HCT116 (cell line): ENCODE results near the gene ABCC5. TPM values are rescaled to one million over a fixed set of nuclear protein-coding genes. Genes with fewer than 3 reads are reported as not detected.

Experiments used
- ATAC-seq: fragments of 200-7000 bp; cut with Tn5 transposase; 2 replicates; pipeline ENCODE4 v1.9.1; 2020; ENCODE audit warnings: mild to moderate bottlenecking, moderate library complexity
- BruUV-seq: library from RNA; stranded (reverse); fragments of 400-500 nt; replicated peaks from 2 replicates; lab custom pipeline; 2021; lab: Mats Ljungman, UMichigan
- CTCF ChIA-PET: fragments of 300-600 bp; sonication (Branson Sonifier 250); formaldehyde crosslinking; loops from one replicate; lab custom pipeline; 2021; ENCODE audit warnings: antibody characterized with exemption; lab: Charles Lee
- POLR2A ChIA-PET: fragments of 300-600, 350-600 bp; sonication (Branson Sonifier 250); formaldehyde crosslinking; loops from one replicate; lab custom pipeline; 2021; ENCODE audit warnings: antibody characterized with exemption; lab: Charles Lee
- RAD21 ChIA-PET, 2 experiments: fragments of 300-600 bp; sonication (Branson Sonifier 250); formaldehyde crosslinking; loops; one replicate each; lab custom pipeline; 2023; ENCODE audit warnings: low total read pairs in 2 of 2; ENCODE audit not compliant: uncharacterized antibody in 2 of 2, unreplicated experiment in 2 of 2, low non-redundant PET in 1 of 2; lab: Charles Lee
- DNase-seq: peaks from one replicate; pipeline ENCODE4 v3.0.0-alpha.2; 2010; ENCODE audit warnings: low read depth, low spot score
- H2AFZ ChIP-seq: fragments of 200-600 bp; shearing (Covaris generic), sonication (generic); 2 replicates; pipeline ENCODE4 v1.6.1; 2017; ENCODE audit warnings: low read depth, mixed run types, mixed read lengths, antibody characterized with exemption, low read length; ENCODE audit not compliant: poor library complexity, severe bottlenecking
- H3K27ac ChIP-seq: 2 replicates; pipeline ENCODE4 v1.5.1; 2012; ENCODE audit warnings: low read depth, low read length
- H3K27me3 ChIP-seq: fragments of 200-600 bp; sonication (generic); 2 replicates; pipeline ENCODE4 v1.6.1; 2016; ENCODE audit warnings: mixed run types, low read length, mixed read lengths; ENCODE audit not compliant: insufficient read depth
- H3K36me3 ChIP-seq, 2 experiments: fragments of 200-500 bp in 1 of 2; fragments of 200-600 bp in 1 of 2; sonication (Bioruptor generic) in 1 of 2; sonication (generic) in 1 of 2; 2 replicates each; pipeline versions ENCODE4 v1.5.1 to v1.6.1; 2014 to 2016; ENCODE audit warnings: low read length in 2 of 2, inconsistent platforms in 1 of 2, mixed read lengths in 1 of 2, mixed run types in 1 of 2; ENCODE audit not compliant: insufficient read depth in 2 of 2, control insufficient read depth in 1 of 2
- H3K4me1 ChIP-seq, 2 experiments: fragments of 200-600 bp in 1 of 2; sonication (generic) in 1 of 2; 2 replicates each; pipeline versions ENCODE4 v1.5.1 to v1.6.1; 2012 to 2017; ENCODE audit warnings: low read length in 2 of 2, inconsistent platforms in 1 of 2, mild to moderate bottlenecking in 1 of 2, mixed read lengths in 1 of 2, mixed run types in 1 of 2, moderate library complexity in 1 of 2; ENCODE audit not compliant: insufficient read depth in 2 of 2, control insufficient read depth in 1 of 2
- H3K4me2 ChIP-seq: fragments of 200-600 bp; sonication (generic); 2 replicates; pipeline ENCODE4 v1.6.1; 2017; ENCODE audit warnings: mixed run types, low read length, mixed read lengths
- H3K4me3 ChIP-seq, 2 experiments: fragments of 200-600 bp in 1 of 2; sonication (generic) in 1 of 2; replicated peaks in 1 of 2; 2 replicates each; pipeline ENCODE4 v1.5.1; 2011 to 2016; ENCODE audit warnings: low read length in 2 of 2, control low read depth in 1 of 2, low read depth in 1 of 2, mild to moderate bottlenecking in 1 of 2, mixed read lengths in 1 of 2, mixed run types in 1 of 2
- H3K79me2 ChIP-seq: fragments of 200-600 bp; sonication (generic); 2 replicates; pipeline ENCODE4 v1.6.1; 2017; ENCODE audit warnings: mild to moderate bottlenecking, mixed run types, low read length, moderate library complexity, mixed read lengths; ENCODE audit not compliant: insufficient read depth
- H3K9ac ChIP-seq: fragments of 200-600 bp; sonication (generic); 2 replicates; pipeline ENCODE4 v1.6.1; 2016; ENCODE audit warnings: low read length, mixed read lengths
- H3K9me2 ChIP-seq: fragments of 200-600 bp; sonication (generic), shearing (Covaris generic); 2 replicates; pipeline ENCODE4 v1.6.1; 2017; ENCODE audit warnings: mixed run types, mild to moderate bottlenecking, moderate library complexity; ENCODE audit not compliant: insufficient read depth
- H3K9me3 ChIP-seq, 2 experiments: fragments of 200-500 bp in 1 of 2; fragments of 200-600 bp in 1 of 2; sonication (Bioruptor generic) in 1 of 2; sonication (generic) in 1 of 2; 2 replicates each; pipeline ENCODE4 v1.6.1; 2014 to 2017; ENCODE audit warnings: low read length in 2 of 2, mixed read lengths in 2 of 2, inconsistent platforms in 1 of 2, low read depth in 1 of 2, mild to moderate bottlenecking in 1 of 2, mixed run types in 1 of 2, moderate library complexity in 1 of 2; ENCODE audit not compliant: control insufficient read depth in 1 of 2, insufficient read depth in 1 of 2
- H4K20me1 ChIP-seq: fragments of 200-600 bp; sonication (generic), shearing (Covaris generic); 2 replicates; pipeline ENCODE4 v1.6.1; 2017; ENCODE audit warnings: mixed run types, mild to moderate bottlenecking, moderate library complexity; ENCODE audit not compliant: insufficient read depth
- ATF3 ChIP-seq: IDR thresholded peaks from 2 replicates; pipeline ENCODE4 v1.6.1; 2012
- CEBPB ChIP-seq: IDR thresholded peaks from 2 replicates; pipeline ENCODE4 v1.6.1; 2012; ENCODE audit warnings: low read depth
- EGR1 ChIP-seq: IDR thresholded peaks from 2 replicates; pipeline ENCODE4 v1.6.1; 2012; ENCODE audit warnings: low read depth
- ELF1 ChIP-seq: IDR thresholded peaks from 2 replicates; pipeline ENCODE4 v1.6.1; 2012; ENCODE audit warnings: low read depth, borderline replicate concordance
- EZH2 ChIP-seq: fragments of 200-600 bp; sonication (generic); IDR thresholded peaks from 2 replicates; pipeline ENCODE4 v1.6.1; 2017; ENCODE audit warnings: antibody characterized with exemption, mixed run types
- FOSL1 ChIP-seq: IDR thresholded peaks from 2 replicates; pipeline ENCODE4 v1.6.1; 2012; ENCODE audit warnings: low read depth
- JUND ChIP-seq: IDR thresholded peaks from 2 replicates; pipeline ENCODE4 v1.6.1; 2012
- POLR2A ChIP-seq: IDR thresholded peaks from 2 replicates; pipeline ENCODE4 v1.7.0; 2011; ENCODE audit warnings: borderline replicate concordance; ENCODE audit not compliant: insufficient read depth, insufficient read length; ENCODE audit errors: extremely low read depth
- RAD21 ChIP-seq: IDR thresholded peaks from 2 replicates; pipeline ENCODE4 v1.6.1; 2012; ENCODE audit warnings: low read depth, mild to moderate bottlenecking
- SIN3A ChIP-seq: IDR thresholded peaks from 2 replicates; pipeline ENCODE4 v1.6.1; 2012; ENCODE audit warnings: low read depth
- SP1 ChIP-seq: IDR thresholded peaks from 2 replicates; pipeline ENCODE4 v1.6.1; 2012; ENCODE audit warnings: low read depth
- SRF ChIP-seq: IDR thresholded peaks from 2 replicates; pipeline ENCODE4 v1.6.1; 2012; ENCODE audit warnings: low read depth
- TCF7L2 ChIP-seq: IDR thresholded peaks from 2 replicates; pipeline ENCODE4 v1.7.0; 2011; ENCODE audit warnings: borderline replicate concordance, inconsistent platforms; ENCODE audit not compliant: insufficient read depth, insufficient read length; ENCODE audit errors: extremely low read depth
- YY1 ChIP-seq: IDR thresholded peaks from 2 replicates; pipeline ENCODE4 v1.6.1; 2011; ENCODE audit warnings: low read length, low read depth, moderate library complexity, mild to moderate bottlenecking; ENCODE audit not compliant: insufficient replicate concordance; ENCODE audit errors: extremely low read depth
- ZFX ChIP-seq: fragments of 450-650 bp; IDR thresholded peaks from 2 replicates; pipeline ENCODE4 v1.6.1; 2017
- ZNF274 ChIP-seq: fragments of 200-500 bp; sonication (Bioruptor generic); IDR thresholded peaks from 2 replicates; pipeline ENCODE4 v1.6.1; 2014; ENCODE audit warnings: mild to moderate bottlenecking, low read depth, low read length, inconsistent platforms
- intact Hi-C: fragments of 100-400 bp; cut with micrococcal nuclease; formaldehyde crosslinking; loops from 2 replicates; pipeline ENCODE4 v1.10.0; 2022
- total RNA-seq: library from RNA; stranded (reverse); gene quantifications from one replicate; pipeline ENCODE4 v1.2.1, GENCODE V29; 2021; ENCODE audit not compliant: unreplicated experiment
- TF ChIP-seq, protein P1 (sequence below): IDR thresholded peaks from 2 replicates; pipeline ENCODE4 v1.6.1; 2012
- TF ChIP-seq, protein P2 (sequence below): IDR thresholded peaks from 2 replicates; pipeline ENCODE4 v1.6.1; 2012; ENCODE audit warnings: low read depth

The ABCC5 gene
- total RNA-seq, 1 experiment from 2014 or later: 16.9 TPM

DNA sequence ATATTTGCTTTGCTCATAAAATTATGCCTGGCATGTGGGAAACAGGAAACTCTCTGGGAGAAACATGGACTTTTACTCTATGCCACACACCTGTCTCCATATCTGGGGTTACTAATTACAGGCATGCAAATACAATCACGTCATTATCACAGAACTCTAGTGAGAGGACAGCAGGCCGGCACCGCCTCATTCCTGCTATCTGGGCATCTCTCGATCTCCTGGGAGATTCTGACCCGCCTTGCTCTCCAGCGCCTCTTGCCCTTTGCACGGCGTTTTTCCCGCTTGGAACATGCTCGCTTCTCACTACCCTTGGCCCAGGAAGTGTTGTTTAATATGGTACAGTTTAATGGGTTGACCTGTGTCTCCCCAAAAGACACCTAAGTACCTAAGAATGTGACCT lies 87.6 kb downstream of the ABCC5 start:
- no peaks in the 10 kb centered on the region for H4K20me1 ChIP-seq
- ChIA-PET RAD21 (no interaction called here), POLR2A (no interaction called here)
- no peak for ATAC-seq
- H3K4me2 ChIP-seq: no peak overlapping the region
- H3K9ac ChIP-seq: no peak overlapping the region
- H3K4me1 ChIP-seq: no peaks in the 10 kb centered on the region
- H2AFZ ChIP-seq: no peak overlapping the region
- no peaks in the 10 kb centered on the region for H3K9me2 ChIP-seq
- no peak overlapping the region for H3K4me3 ChIP-seq
- no TSS peak for BruUV-seq
- no peak for DNase-seq
- TF ChIP-seq TCF7L2: no peak
- no peak for TF ChIP-seq YY1
- TF ChIP-seq EZH2: no peak
- TF ChIP-seq ZFX: no peak
- no peak for TF ChIP-seq EGR1
- TF ChIP-seq ELF1: no peak
- no peak for TF ChIP-seq RAD21
- no peak for TF ChIP-seq SIN3A
- TF ChIP-seq ATF3: no peak
- TF ChIP-seq SRF: no peak
- TF ChIP-seq FOSL1: no peak
- TF ChIP-seq, protein P1, sequence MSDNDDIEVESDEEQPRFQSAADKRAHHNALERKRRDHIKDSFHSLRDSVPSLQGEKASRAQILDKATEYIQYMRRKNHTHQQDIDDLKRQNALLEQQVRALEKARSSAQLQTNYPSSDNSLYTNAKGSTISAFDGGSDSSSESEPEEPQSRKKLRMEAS: no peak
- TF ChIP-seq, all 23 proteins: peak for 0
- intact Hi-C loops: no loop called here
- Histone ChIP-seq H3K79me2 (no peaks in the 10 kb centered on the region), H3K27ac (no peak overlapping the region), H3K27me3 (no peaks in the 10 kb centered on the region), H3K9me3 (no peaks in the 10 kb centered on the region), H3K36me3 (peaks cover 0 to 3% of the 10 kb centered on the region in 2 experiments; a peak in 1 of 4 replicates)
- CTCF ChIA-PET: no interaction called here

DNA sequence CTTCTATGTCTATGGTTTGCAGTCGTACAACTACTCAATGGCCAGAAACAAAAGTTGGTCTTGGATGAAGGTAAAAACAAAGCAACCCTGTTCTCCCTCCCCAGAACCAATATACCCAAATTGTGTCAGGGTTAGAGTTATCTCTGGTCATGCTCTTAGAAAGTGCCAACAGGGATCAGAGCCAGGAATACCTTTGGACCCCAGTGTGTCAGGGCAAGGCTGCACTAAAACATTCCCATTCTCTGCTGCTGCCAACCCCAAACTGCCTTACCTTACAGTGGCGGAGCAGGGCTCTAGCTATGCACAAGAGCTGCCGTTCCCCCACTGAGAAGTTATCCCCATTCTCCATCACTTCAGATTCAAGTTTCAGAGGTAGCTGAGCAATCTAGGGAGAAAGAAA lies 90.6 kb downstream of the ABCC5 start:
- Histone ChIP-seq H3K9ac (no peak overlapping the region), H3K27me3 (no peaks in the 10 kb centered on the region), H3K4me2 (no peak overlapping the region), H3K9me3 (no peaks in the 10 kb centered on the region), H3K79me2 (no peaks in the 10 kb centered on the region), H4K20me1 (no peaks in the 10 kb centered on the region), H2AFZ (no peak overlapping the region), H3K9me2 (no peaks in the 10 kb centered on the region), H3K4me1 (no peaks in the 10 kb centered on the region), H3K27ac (no peak overlapping the region), H3K4me3 (no peak overlapping the region), H3K36me3 (peaks cover 0 to 4% of the 10 kb centered on the region in 2 experiments; a peak in 1 of 4 replicates)
- intact Hi-C loops: no loop called here
- POLR2A ChIA-PET: no interaction called here
- ATAC-seq (no peak), DNase-seq (no peak)
- RAD21 ChIA-PET: no interaction called here
- no TSS peak for BruUV-seq
- CTCF ChIA-PET: no interaction called here
- no peak for TF ChIP-seq ATF3
- TF ChIP-seq SIN3A: no peak
- TF ChIP-seq FOSL1: no peak
- TF ChIP-seq JUND: no peak
- no peak for TF ChIP-seq YY1
- TF ChIP-seq POLR2A: no peak
- TF ChIP-seq, protein P2, sequence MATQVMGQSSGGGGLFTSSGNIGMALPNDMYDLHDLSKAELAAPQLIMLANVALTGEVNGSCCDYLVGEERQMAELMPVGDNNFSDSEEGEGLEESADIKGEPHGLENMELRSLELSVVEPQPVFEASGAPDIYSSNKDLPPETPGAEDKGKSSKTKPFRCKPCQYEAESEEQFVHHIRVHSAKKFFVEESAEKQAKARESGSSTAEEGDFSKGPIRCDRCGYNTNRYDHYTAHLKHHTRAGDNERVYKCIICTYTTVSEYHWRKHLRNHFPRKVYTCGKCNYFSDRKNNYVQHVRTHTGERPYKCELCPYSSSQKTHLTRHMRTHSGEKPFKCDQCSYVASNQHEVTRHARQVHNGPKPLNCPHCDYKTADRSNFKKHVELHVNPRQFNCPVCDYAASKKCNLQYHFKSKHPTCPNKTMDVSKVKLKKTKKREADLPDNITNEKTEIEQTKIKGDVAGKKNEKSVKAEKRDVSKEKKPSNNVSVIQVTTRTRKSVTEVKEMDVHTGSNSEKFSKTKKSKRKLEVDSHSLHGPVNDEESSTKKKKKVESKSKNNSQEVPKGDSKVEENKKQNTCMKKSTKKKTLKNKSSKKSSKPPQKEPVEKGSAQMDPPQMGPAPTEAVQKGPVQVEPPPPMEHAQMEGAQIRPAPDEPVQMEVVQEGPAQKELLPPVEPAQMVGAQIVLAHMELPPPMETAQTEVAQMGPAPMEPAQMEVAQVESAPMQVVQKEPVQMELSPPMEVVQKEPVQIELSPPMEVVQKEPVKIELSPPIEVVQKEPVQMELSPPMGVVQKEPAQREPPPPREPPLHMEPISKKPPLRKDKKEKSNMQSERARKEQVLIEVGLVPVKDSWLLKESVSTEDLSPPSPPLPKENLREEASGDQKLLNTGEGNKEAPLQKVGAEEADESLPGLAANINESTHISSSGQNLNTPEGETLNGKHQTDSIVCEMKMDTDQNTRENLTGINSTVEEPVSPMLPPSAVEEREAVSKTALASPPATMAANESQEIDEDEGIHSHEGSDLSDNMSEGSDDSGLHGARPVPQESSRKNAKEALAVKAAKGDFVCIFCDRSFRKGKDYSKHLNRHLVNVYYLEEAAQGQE: no peak
- TF ChIP-seq, protein P1: no peak
- no peak for TF ChIP-seq EZH2
- TF ChIP-seq SP1: no peak
- no peak for TF ChIP-seq ZNF274
- TF ChIP-seq CEBPB: no peak
- TF ChIP-seq ELF1: no peak
